Gastrocnemius medialis (tissue), 4 donors: ENCODE data around the gene MAP3K6.

Source experiments
- CTCF ChIP-seq, 5 experiments: fragments of 450-650 bp in 3 of 5; fragments of 200-600 bp in 2 of 5; sonication (generic) in 2 of 5; IDR thresholded peaks in 4 of 5; conservative IDR thresholded peaks in 1 of 5; 1 replicate in 4 of 5; 2 replicates in 1 of 5; pipeline ENCODE4 v1.5.1; 2016 to 2019; ENCODE audit warnings: antibody characterized with exemption in 5 of 5, mild to moderate bottlenecking in 3 of 5, moderate library complexity in 3 of 5
- POLR2A ChIP-seq, 2 donors: fragments of 450-650 bp; IDR thresholded peaks; one replicate each; pipeline ENCODE4 v1.6.1; 2017; ENCODE audit warnings: antibody characterized with exemption in 2 of 2, mild to moderate bottlenecking in 2 of 2, moderate library complexity in 2 of 2

DNA sequence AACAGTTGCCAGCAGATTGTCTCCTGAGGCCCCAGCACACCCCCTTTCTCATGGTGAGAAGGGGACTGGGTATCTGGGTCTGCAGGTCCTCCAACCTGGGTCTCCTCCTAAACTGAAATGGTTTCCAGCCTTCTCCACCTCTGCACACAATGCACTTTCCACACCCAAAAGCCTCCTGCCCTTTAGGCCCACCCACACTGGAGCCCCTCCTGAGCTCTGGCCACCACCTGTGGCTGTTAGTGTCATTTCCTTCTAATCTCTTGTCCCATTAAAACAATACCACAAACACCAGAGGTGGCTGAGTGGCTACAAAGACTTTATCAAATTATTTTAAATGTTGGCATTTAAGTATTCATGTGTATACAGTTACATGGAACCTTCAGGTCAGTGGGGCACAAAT is 37.2 kb upstream of the MAP3K6 start:
- TF ChIP-seq CTCF (IDR thresholded peaks at IDR 0.05 in 4 of 5, conservative IDR thresholded peaks at IDR 0.05 in 1 of 5) (no peak), POLR2A (IDR thresholded peaks at IDR 0.05) (no peak)
